MV-4-11 (cell line): ENCODE data around the gene TFDP1.
"Not testable (repeated sequence)": the region's sequence is repeated elsewhere in the genome, so short reads cannot be mapped to it uniquely, and the experiment has no call there.

Experiments used
- DNase-seq: peaks from one replicate; lab custom pipeline; 2025; lab: John Stamatoyannopoulos, UW

TFDP1 gene

GRCh38 chr13:113573065-113573464 is 11.5 kb upstream of the TFDP1 start:
- no peak for DNase-seq

GRCh38 chr13:113576597-113576996 is 8.0 kb upstream of the TFDP1 start:
- DNase-seq = no peak

- no peak for DNase-seq
Observed at GRCh38 chr13:113577881-113578435, 6.6 kb upstream of the TFDP1 start.

GRCh38 chr13:113579686-113580085 is 4.9 kb upstream of the TFDP1 start:
- DNase-seq = no peak

- DNase-seq = no peak
Observed at GRCh38 chr13:113581871-113582270, 2.7 kb upstream of the TFDP1 start.

- no peak for DNase-seq
Observed at GRCh38 chr13:113582841-113583631, 1.5 kb upstream of the TFDP1 start.

GRCh38 chr13:113584870-113585671 is 518 bp downstream of the TFDP1 start:
- DNase-seq = no peak

GRCh38 chr13:113585896-113586295 is 1.3 kb downstream of the TFDP1 start:
- no peak for DNase-seq

GRCh38 chr13:113586661-113587479 is 2.3 kb downstream of the TFDP1 start:
- peak; percentile 42 for DNase-seq

GRCh38 chr13:113588394-113589111 is 4.0 kb downstream of the TFDP1 start:
- no peak for DNase-seq

GRCh38 chr13:113589251-113589960 is 4.9 kb downstream of the TFDP1 start:
- no peak for DNase-seq

- DNase-seq = no peak
Observed at GRCh38 chr13:113589961-113590339, 5.4 kb downstream of the TFDP1 start.

GRCh38 chr13:113591750-113592149 is 7.2 kb downstream of the TFDP1 start:
- DNase-seq = no peak

- DNase-seq = no peak
Observed at GRCh38 chr13:113592571-113592970, 8.0 kb downstream of the TFDP1 start.

- DNase-seq = not testable (repeated sequence)
Observed at GRCh38 chr13:113594066-113594821, 9.7 kb downstream of the TFDP1 start.

GRCh38 chr13:113595131-113595530 is 10.6 kb downstream of the TFDP1 start:
- DNase-seq = no peak

GRCh38 chr13:113596321-113597200 is 12.0 kb downstream of the TFDP1 start:
- no peak for DNase-seq

GRCh38 chr13:113597391-113598080 is 13.0 kb downstream of the TFDP1 start:
- no peak for DNase-seq

GRCh38 chr13:113598081-113598410 is 13.5 kb downstream of the TFDP1 start:
- DNase-seq = no peak
